NCI-H2227 treated with DMSO at 0.1 percent for 48 hours (cell line): ENCODE data around the gene ZNF672.
"Not testable (repeated sequence)": the region's sequence is repeated elsewhere in the genome, so short reads cannot be mapped to it uniquely, and the experiment has no call there.

Experiments
- DNase-seq: peaks from one replicate; lab custom pipeline; 2025; lab: John Stamatoyannopoulos, UW

The ZNF672 gene

DNA sequence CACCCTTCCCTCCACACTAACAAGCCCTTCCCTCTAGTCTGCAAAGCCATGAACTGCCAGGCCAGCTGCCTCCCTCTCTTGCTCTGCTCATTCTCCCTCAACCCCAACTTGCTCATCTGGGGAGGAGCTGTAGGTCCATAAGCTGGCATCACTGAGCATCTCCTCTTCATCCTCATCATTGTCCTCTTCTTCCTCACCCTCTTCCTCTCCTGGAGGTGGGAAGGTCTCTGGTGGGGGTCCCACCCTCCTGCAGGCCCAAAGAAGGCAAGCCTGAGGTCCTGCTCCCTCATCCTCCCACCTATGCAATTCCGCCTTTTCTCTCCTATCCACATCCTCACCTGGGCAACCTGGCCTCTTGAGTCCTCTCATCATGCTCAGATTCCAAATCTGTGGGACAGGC, 18.2 kb downstream of the ZNF672 start:
- no peak for DNase-seq

DNA sequence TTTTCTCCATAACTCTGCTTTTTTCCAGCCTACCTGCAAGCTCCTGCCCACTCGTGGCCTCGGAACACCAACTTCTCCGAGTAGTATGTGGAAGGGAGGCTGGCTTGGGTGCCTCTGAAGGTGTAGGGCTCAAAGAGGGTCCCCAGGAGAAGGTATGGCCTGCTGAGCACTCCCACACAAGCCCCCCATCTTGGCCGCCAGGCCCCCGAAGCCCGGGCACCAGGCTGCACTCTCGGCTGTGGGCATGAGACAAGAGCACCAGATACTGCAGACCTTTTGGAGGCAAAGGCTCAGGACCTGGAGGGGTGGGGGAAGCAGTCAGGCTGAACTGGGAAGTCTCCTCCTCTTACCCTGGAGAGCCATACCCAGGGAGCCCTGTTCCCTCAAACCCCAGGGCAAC, 19.2 kb downstream of the ZNF672 start:
- DNase-seq: no peak

DNA sequence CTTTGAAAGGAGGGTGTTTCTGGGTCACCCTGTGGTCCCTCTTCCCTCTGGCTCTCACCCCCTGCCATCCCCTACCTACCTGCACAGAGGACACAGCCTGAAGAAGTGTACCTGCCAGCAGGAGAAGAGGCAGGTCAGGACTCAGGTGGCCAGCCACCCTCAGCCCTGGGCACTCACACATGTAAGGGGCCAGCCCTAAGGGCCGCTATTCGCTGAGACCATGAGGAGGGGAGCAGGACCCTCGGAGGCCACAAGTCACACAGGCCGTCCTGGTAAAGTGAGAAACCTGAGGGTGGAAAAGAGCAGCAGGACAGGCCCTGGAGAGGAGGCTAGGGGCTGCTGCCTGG, 19.7 kb downstream of the ZNF672 start:
- no peak for DNase-seq

DNA sequence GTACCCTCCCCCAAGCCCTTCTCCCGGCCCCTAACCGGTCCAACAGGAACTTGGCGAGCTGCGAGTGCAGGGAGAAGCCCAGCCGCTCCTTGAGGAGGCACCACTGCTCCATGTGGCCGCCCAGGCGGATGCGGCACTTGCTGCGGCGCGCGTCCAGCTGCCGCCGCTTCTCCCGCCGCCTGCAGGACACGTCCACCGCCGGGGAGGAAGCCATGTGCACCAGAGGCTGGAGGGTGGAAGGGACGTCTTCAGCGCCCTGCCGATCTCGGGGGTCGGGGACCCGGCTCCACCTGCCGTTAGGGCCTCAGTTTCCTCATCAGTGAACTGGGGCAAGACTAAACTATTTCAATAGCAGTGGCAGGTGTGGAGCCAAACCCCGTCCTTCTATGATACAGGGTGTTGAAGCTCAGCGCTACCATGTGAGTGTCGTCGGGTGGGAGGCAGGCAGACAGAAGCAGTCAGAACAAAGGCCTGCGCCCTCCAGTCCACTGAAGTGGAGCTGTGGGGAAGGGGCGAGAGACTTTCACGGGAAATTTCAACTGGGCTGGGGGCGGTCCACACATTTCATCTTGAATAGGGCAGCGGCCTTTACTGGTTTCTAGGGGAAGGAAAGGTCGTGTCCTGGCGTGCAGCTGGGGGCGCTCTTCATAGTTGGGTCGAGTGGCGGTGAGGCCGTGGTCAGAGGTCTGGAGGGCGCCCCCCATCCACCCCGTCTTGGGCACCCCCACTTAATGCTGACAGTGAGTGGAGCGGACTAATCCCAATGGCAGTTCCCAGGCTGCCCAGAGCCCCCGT, 20.3 kb downstream of the ZNF672 start:
- peak; percentile 50 for DNase-seq

DNA sequence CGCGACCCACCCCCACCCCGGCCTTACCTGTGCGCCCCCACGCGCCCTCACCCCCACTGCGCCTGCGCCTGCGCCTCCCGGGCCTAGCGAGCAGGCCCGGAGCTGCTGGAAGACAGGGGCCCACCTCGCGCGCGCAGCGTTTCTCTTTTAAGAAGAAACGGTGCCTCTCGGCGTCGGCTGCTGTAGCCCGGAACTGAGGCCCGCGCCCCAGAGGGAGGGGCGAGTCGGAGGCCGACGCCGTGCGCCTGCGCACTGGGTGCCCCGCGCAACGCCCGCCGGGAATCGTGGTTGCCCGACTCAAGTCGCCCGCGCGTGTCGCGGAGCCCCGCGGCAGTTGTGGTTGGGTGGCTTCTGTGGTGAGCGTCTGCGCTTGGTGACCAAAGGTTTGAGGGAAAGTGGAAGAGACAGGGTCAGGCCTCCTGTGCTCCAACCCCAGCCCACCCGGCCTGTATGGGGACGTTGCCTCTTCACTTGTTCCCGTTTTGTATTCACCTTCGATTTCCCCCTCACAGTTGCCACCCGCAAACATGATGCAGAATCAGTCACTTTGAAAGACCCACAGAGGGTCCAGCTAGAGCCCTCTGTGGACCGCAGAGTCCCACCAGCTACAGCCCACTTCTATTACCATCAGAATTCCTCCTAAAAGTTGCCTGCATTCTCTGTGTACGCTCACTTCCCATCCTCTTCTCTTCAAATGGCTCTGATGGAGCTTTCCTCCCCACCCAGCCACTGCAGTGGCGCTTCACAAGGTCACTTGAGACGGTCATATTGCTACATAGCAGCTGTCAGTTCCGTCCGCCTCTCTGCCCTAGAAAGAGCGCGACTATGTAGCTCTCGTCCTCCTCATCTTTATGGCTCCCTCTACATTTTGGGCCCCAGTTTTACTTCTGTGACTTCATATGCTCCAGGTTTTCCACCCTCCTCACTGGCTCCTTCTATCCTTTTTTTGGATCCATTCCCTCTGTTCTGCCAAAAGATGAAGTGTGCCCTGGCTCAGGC, 21.2 kb downstream of the ZNF672 start, which contains the start of gene ZNF692:
TSS of gene ZNF692 (minus strand) at position 195 of the 999 bp plus-strand sequence. CDS start 776 bp downstream, outside the sequence.
- peak; percentile 93 for DNase-seq

DNA sequence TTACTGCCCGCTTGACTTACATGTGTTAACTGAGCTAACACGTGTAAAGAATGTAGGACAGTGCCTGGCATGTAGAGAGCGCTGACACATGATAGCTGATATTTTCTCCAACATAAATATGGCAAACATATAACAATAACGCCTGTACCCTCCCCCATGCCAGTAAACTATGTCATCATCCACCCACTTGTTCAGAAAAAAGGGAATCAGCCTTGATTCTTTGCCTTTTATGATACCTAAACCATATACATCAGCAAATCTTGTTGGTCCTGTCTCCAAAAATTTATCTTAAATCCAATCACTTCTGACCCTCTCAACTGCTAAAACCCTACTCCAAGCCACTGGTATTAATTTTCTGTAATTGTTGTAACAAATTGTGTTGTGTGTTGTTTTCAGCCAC, 22.0 kb downstream of the ZNF672 start:
- DNase-seq: no peak

DNA sequence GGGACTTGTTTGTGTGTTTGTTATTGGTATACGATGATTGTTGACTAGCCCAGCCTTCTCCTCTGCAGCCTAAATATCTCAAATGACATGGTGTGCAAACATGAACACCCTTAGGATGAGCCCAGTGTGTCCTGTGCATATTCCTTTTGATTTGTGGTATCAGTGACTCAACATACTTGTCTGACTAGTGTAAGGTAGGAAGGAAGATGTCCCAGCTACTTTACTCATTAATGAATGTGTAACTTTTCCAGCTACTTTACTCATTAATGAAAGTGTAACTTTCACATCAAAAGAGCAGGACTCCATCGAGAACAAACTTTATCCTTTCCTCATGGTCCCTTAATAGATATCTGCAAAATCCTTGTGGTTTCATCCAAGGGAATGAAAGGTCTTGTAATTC, 23.6 kb downstream of the ZNF672 start:
- DNase-seq: no peak

DNA sequence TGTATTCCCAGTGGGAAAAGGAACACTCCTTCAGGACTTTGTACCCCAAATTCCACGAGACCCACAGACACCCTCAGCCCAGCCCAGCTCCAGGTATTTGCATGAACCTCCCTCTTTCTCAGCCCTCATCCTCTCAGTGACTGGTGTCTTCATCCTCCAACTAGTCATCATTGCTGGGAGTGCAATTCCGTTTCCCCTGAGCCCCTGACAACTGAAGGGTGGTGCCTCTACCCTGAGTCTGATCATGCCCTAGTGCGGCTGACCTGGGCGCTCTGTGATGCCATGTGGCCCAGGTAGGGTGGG, 24.6 kb downstream of the ZNF672 start:
- no peak for DNase-seq

DNA sequence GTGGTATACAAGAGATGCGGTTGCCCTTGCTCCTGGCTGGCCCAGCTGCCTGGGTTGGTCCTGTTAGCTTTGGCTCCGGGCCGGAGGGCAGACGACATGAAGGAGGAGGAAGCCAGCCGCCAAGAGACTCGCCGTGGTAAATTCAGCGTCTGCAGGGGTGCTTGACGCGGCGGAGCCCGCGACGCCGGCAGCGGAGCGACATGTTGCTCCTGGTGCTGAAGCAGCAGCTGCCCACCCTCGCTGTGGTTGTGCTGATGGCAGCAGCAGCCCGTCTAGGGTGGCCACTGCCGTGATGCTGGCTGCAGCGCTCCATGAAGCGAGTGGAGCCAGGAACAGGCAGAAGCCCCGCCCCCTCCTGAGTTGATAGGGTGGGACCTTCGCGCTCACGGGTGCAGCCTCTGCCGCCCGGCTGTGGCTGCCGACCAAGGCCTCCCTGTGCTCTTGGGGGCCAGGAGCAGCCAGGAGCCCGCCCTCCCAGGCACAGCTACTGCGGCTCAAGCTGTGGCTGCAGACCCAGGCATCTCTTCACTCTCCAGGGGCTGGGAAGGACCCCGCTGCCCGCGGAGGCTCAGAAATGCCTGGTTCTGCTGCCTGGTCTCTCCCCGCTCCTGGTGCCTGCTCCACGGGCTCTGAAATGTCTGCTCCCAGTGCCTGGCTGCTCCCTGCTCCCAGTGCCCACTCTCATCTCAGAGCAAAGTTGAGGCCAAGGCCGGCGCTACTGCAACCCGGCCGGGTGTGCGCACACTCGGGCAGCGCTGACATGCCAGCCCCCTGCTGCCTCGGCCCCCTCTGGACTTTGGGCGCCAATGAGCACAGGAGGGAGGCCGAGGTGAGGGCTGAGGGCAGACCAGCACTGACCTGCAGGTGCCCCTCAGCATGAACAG, 25.2 kb downstream of the ZNF672 start:
- DNase-seq: peak; percentile 81

DNA sequence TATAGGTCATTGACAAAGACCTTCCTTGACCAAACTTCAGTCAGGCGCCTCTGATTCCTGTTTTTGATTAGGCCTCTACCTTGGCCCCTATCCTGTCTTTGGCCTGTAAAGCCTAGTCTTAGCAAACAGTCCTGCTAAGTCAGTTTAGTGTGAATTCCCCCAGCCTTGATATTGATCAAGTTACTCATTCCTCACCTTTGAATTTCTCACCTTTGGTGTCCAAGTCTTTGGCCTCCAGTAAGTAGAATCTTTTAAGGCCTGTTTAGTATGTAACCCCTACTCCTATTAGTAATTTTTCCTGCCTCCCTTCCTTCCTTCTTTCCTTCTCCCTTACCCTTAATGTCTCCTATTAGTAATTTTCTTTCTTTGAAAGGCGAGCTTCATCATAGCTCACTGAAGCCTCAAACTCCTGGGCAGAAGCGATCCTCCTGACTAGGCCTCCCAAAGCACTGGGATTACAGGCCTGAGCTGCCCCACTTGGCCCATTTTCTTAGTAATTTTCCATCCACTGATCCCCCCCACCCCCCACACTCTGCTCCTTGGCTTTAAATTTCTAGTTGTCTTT, 33.9 kb downstream of the ZNF672 start:
- DNase-seq: no peak

DNA sequence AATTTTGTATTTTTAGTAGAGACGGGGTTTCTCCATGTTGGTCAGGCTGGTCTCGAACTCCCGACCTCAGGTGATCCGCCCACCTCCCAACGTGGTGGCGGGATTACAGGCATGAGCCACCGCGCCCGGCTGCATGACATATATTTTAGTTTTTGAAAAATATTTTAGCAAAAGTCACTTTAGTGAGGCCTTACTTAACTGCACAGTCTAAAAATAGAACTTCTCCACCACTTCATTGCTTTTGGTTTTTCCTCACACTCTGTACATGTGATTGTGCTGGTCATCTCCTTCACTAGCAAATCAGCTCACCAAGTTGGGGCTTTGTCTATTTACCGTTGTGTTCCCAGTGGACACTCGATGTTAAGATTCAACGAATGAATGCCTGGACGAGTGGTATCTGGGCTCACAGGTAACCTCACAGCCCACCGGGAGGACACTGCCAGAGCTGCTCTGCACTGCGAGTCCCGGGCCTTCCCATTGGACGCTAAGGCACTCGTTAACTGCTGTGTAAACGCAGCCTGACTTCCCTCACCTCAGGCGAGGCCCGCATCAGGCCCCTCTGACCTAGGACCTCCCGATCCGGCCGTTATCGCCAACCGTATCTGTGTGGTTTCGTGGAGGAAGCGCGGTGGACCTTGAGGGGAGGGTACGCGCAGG, 34.9 kb downstream of the ZNF672 start:
- peak; percentile 74 for DNase-seq

DNA sequence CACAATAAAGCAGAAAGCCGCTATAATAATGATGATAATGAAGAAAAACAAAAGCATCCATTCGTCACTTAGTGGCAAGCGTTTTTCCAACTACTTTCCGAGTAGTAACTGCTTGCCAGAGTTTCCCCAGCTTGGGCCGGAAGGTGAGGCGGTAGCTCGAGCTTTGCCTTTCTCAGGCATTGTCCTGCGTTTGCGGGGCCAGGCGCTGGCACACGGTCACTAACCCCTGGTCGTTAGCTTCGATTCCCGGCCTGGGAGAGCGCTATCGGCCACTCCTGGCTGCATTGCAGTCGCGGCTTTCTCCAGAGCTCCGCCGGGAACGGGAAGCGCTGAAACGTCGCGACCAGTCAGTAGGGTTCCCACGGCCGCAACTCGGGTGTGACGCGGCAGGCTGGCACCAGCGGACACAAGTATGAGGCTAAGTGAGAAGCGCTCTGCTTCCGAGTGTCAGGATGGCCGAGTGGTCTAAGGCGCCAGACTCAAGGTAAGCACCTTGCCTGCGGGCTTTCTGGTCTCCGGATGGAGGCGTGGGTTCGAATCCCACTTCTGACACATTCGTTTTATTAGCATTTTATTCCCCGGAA, 35.5 kb downstream of the ZNF672 start:
- peak; percentile 99 for DNase-seq

DNA sequence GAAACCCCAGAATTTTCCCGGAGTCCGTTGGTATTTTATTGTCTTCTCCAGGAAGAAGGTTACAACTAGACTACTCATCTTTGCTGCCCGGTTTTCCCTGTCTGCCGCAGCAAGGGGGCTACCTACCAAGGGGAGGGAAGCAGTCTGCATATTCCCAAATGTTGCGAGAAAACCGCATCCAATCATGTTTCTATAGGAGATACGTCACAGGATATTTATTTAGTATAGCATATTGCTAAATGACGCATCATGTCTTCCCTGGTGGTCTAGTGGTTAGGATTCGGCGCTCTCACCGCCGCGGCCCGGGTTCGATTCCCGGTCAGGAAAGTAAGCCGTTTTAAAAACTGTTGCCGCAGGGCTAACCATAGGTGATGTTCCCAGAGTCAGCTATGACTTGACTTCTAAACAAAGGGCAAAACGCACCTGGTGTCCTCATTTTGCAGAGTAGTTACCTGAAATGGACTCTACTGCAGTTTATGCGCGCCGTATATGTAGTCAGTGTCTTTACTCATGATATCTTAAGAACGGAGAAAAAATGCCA, 36.0 kb downstream of the ZNF672 start:
- DNase-seq: peak; percentile 99

DNA sequence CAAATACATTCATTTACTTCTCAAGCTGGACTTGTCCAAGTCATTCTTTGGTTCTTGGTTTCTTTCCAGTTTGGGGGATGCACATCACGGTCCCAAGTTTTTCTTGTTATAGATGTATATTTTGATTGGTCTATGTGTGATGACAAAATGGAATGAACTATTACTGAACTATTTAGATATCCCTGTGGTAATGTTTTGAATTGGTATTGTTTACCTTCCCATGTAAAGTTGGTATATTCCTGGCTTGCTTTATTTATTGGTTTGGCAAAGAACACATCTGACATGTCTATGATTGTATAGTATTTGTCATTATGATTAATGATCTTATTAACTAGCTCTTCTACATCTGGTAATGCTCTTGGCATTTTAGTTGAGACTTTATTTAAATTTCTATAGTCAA, 43.2 kb downstream of the ZNF672 start:
- no peak for DNase-seq

DNA sequence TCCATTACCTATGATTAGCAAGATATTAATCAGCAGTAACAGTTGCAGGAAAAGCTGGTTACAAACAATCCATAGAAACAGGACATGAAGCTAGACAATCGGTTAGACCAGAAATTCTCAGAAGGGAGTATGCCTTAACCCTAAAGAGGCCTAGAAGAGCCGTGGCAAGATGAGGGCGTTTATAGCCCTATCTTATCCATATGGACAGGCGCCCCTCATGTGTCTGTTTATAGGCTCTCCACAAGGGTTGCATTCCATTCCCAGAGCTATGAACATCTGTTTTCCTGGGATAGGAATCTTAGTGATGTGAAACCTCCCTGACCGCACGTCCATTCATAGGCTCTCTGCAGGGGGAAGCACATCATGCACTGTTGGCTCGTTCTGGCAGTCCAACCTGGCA, 44.4 kb downstream of the ZNF672 start:
- not testable (repeated sequence) for DNase-seq

DNA sequence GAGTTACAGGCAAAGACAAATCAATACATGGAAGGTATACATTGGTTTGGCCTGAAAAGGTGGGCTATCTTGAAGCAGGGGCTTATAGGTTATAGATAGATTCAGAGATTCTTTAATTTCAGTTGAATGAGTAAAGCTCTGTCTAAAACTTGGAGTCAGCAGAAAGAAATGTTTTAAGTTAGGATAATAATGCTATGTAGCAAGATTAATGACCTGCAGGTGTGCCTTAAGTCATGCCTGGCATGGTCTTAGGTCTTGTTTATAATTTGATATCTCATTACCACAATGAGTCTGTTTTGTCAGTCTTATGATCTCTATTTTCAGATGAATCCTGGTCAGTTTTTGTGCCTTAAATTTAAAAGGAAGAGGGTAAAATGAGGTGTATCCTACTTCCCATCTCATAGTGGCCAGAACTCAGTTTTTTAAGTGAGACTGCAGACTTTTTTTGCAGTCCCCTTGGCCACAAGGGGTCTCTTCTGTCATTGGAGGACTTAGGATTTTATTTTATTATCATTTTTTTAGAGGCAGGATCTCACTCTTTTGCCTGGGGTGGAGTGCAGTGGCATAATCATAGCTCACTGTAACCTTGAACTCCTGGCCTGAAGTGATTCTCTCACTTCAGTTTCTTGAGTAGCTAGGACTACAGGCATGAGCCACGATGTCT, 46.7 kb downstream of the ZNF672 start:
- DNase-seq: no peak

DNA sequence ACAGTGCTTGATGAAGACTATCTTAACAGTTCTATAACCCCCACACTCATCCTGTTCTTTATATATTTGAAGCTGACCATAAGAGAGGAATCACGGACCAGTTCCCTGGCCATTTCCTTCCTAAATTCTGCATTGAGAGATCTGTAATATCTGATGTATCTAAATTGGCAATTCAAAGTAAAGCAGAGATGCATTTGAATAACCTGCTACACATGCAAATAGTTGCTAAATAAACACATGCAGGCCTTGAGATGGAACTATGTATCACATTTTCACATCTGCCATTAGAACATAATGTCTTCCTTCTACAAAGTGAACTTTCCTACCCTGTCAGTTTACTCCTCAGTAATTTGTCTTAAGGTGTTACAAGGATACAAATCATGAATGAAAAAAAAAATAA, 47.6 kb downstream of the ZNF672 start:
- DNase-seq: no peak

DNA sequence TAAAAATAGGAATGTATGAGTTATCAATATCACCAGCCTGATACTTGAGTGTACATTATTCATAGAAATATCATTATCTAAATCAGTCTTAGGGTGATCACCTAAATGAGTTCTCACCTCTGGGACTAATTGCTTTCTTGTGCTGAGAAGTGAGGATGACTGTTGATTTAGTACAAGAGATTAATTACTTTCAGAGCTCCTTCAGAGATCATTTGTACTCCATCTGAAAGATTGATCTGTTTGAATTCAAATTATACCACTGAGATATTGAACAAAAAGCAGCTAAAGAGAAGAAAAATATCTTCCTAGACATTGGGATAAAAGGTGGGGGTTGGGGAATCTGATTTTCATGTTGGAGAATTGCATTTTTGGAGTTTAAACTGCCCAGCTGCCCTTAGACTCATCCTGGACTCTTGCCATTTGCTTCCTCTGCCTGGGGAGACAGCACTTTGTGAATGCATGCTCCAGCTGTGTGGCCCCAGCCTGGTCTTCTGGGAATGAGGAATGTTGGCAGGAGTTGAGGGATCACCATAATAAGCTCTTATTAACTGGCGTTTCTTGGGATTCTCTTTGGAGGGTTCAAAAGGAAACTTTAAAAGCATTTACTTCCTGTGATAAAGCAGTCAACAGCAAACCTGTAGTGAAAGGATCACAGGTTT, 48.3 kb downstream of the ZNF672 start:
- no peak for DNase-seq

DNA sequence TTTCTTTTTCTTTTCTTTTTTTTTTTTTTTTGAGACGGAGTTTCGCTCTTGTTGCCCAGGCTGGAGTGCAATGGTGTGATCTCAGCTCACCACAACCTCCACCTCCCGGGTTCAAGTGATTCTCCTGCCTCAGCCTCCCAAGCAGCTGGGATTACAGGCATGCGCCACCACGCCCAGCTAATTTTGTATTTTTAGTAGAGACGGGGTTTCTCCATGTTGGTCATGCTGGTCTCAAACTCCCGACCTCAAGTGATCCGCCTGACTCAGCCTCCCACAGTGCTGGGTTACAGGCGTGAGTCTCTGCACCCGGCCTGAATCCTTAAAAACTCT, 51.9 kb downstream of the ZNF672 start:
- DNase-seq: not testable (repeated sequence)
